ENCODE measurements around the gene DYNLRB2. TPM values are rescaled to one million over a fixed set of nuclear protein-coding genes. Genes with fewer than 3 reads are reported as not detected.

The DYNLRB2 gene
- total and polyA plus RNA-seq, 9 of the 15 experiments (the other 6 are each of a cell fraction or from before 2014, with no cell fraction given): not detected

DNA sequence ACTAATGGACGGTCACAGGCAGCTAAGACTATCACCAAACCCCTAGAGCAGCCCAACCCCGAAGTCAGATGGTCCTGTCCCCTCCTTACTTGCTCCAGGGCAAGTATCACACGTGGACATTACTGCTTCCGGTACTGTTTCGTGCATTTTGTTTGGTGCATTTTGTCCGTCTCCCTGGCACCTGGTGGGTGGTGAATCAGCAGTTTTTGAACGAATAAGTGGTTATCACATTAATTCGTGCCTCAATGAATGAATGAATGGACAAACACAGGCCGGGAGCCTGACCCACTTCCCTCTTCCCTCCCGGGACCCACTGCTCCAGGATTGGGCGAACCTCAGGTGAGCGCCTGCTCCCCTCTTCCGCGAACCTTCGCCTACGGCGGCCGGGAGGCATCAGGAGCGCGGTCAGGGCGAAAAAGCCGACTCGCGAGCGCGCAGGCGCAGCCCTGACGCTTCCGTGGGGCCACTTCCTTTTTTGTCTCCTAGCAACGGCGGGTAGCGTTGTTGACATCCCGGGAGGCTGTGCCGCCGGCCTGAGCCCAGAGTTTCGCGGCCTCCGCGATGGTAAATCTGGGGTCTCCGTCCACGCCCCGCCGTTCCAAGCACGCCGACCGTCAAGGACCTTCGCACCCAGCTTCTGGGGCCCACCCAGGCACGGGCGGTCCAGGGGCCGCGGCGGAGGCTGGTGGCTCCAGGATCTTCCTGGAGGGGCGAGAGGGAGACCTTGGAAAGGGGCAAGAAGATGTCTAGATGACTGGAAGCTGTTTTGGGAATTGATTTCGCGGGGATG lies at the start of gene DYNLRB2 (continued):
- TF ChIP-seq, protein P1, sequence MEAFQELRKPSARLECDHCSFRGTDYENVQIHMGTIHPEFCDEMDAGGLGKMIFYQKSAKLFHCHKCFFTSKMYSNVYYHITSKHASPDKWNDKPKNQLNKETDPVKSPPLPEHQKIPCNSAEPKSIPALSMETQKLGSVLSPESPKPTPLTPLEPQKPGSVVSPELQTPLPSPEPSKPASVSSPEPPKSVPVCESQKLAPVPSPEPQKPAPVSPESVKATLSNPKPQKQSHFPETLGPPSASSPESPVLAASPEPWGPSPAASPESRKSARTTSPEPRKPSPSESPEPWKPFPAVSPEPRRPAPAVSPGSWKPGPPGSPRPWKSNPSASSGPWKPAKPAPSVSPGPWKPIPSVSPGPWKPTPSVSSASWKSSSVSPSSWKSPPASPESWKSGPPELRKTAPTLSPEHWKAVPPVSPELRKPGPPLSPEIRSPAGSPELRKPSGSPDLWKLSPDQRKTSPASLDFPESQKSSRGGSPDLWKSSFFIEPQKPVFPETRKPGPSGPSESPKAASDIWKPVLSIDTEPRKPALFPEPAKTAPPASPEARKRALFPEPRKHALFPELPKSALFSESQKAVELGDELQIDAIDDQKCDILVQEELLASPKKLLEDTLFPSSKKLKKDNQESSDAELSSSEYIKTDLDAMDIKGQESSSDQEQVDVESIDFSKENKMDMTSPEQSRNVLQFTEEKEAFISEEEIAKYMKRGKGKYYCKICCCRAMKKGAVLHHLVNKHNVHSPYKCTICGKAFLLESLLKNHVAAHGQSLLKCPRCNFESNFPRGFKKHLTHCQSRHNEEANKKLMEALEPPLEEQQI (IDR thresholded peaks at IDR 0.05): no peak
- TF ChIP-seq ZC3H8 (IDR thresholded peaks at IDR 0.05): no peak
- no peak for TF ChIP-seq FOXK1 (CRISPR knock-in tag; IDR thresholded peaks at IDR 0.05; ENCODE audit: borderline replicate concordance)
- no peak for TF ChIP-seq MCM2 (IDR thresholded peaks at IDR 0.05; ENCODE audit: low read depth)
- TF ChIP-seq, protein P2, sequence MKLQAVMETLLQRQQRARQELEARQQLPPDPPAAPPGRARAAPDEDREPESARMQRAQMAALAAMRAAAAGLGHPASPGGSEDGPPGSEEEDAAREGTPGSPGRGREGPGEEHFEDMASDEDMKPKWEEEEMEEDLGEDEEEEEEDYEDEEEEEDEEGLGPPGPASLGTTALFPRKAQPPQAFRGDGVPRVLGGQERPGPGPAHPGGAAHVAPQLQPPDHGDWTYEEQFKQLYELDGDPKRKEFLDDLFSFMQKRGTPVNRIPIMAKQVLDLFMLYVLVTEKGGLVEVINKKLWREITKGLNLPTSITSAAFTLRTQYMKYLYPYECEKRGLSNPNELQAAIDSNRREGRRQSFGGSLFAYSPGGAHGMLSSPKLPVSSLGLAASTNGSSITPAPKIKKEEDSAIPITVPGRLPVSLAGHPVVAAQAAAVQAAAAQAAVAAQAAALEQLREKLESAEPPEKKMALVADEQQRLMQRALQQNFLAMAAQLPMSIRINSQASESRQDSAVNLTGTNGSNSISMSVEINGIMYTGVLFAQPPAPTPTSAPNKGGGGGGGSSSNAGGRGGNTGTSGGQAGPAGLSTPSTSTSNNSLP (IDR thresholded peaks at IDR 0.05; ENCODE audit: borderline replicate concordance, low read depth, low read length): no peak
- TF ChIP-seq ZNF354B (CRISPR knock-in tag; IDR thresholded peaks at IDR 0.05): no peak
- TF ChIP-seq, protein P3, sequence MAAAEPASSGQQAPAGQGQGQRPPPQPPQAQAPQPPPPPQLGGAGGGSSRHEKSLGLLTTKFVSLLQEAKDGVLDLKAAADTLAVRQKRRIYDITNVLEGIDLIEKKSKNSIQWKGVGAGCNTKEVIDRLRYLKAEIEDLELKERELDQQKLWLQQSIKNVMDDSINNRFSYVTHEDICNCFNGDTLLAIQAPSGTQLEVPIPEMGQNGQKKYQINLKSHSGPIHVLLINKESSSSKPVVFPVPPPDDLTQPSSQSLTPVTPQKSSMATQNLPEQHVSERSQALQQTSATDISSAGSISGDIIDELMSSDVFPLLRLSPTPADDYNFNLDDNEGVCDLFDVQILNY (CRISPR knock-in tag; IDR thresholded peaks at IDR 0.05): no peak
- no peak for TF ChIP-seq MED1 (CRISPR knock-in tag; IDR thresholded peaks at IDR 0.05; ENCODE audit: borderline replicate concordance)
- no peak for TF ChIP-seq RBM39 (optimal IDR thresholded peaks at IDR 0.05; ENCODE audit: low read depth, low read length)
- no peak for TF ChIP-seq KDM2B (CRISPR knock-in tag; IDR thresholded peaks at IDR 0.05)
- TF ChIP-seq NR2F6 (CRISPR knock-in tag; IDR thresholded peaks at IDR 0.05): no peak
- no peak for TF ChIP-seq SRSF7 (optimal IDR thresholded peaks at IDR 0.05; ENCODE audit: low read depth, low read length)
- TF ChIP-seq, protein P4, sequence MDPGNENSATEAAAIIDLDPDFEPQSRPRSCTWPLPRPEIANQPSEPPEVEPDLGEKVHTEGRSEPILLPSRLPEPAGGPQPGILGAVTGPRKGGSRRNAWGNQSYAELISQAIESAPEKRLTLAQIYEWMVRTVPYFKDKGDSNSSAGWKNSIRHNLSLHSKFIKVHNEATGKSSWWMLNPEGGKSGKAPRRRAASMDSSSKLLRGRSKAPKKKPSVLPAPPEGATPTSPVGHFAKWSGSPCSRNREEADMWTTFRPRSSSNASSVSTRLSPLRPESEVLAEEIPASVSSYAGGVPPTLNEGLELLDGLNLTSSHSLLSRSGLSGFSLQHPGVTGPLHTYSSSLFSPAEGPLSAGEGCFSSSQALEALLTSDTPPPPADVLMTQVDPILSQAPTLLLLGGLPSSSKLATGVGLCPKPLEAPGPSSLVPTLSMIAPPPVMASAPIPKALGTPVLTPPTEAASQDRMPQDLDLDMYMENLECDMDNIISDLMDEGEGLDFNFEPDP (CRISPR knock-in tag; IDR thresholded peaks at IDR 0.05): no peak
- TF ChIP-seq HNRNPL (IDR thresholded peaks at IDR 0.05; ENCODE audit: low read depth, low read length): no peak
- no peak for TF ChIP-seq MCM5 (IDR thresholded peaks at IDR 0.05; ENCODE audit: low read depth)
- no peak for TF ChIP-seq COPS2 (conservative IDR thresholded peaks at IDR 0.05)
- TF ChIP-seq GATA2 (CRISPR knock-in tag; IDR thresholded peaks at IDR 0.05): no peak
- TF ChIP-seq NFE2L1 (tag; IDR thresholded peaks at IDR 0.05; ENCODE audit: borderline replicate concordance, low read depth): peak; percentile 37; the same call in 1 of the 2 replicates
- TF ChIP-seq, protein P5, sequence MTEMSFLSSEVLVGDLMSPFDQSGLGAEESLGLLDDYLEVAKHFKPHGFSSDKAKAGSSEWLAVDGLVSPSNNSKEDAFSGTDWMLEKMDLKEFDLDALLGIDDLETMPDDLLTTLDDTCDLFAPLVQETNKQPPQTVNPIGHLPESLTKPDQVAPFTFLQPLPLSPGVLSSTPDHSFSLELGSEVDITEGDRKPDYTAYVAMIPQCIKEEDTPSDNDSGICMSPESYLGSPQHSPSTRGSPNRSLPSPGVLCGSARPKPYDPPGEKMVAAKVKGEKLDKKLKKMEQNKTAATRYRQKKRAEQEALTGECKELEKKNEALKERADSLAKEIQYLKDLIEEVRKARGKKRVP (CRISPR knock-in tag; IDR thresholded peaks at IDR 0.05): 0 out of 2 replicates have a peak, but pooled peaks have one; percentile 9
- no peak for TF ChIP-seq NONO (IDR thresholded peaks at IDR 0.05; ENCODE audit: low read depth in 2 of 2, low read length in 1 of 2)
- TF ChIP-seq ZNF263 (CRISPR knock-in tag; IDR thresholded peaks at IDR 0.05; ENCODE audit: borderline replicate concordance): no peak
- no peak for TF ChIP-seq ZBTB1 (CRISPR knock-in tag; IDR thresholded peaks at IDR 0.05; ENCODE audit: borderline replicate concordance, low read depth)
